ENCODE measurements around the gene KRT32. TPM values are rescaled to one million over a fixed set of nuclear protein-coding genes. Genes with fewer than 3 reads are reported as not detected.
A peak's percentile ranks its signal among the peaks of the same experiment; 100 is the strongest.

Gene KRT32
- total RNA-seq, 1 donor from 2014 or later, result 0.27 TPM

DNA sequence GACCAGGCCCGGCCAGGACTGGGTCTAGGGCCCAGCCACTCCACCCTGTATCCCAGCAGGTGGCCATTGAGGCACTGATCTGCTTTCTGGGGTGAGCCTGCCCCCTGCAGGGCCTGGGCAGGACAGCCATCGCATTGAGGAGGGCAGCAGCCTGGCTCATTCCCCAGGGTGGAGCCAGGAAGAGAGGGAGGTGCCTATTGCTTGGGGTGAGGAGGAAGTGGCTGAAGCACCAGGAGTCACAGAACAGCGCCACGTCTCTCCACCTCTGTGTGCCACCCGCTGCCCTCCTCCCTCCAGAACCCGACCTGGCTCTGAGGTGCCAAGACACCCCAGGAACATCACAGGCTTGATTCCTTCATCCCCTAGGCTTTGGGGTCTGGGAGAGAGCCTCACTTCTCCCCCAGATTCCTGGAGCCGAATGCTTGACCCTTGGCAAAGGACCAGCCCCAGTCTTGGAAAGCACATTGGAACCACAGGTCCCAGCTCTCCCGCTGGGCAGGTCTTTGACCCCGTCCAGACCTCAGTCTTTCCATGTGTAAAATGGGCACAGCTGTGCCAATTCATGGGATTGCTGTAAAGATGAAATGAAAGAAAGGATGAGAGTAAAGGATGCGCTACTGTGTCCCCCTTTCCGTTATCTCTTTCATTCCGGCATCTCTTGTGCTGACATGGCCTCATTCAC is 29.8 kb upstream of the KRT32 start:
- peak; percentile 90 for DNase-seq (ENCODE audit: low spot score)
- intact Hi-C loops (cut with DNase I), result loop anchor here (10.0 kb wide), 1 partner anchor 172 kb away; no protein-coding TSS in a partner anchor

DNA sequence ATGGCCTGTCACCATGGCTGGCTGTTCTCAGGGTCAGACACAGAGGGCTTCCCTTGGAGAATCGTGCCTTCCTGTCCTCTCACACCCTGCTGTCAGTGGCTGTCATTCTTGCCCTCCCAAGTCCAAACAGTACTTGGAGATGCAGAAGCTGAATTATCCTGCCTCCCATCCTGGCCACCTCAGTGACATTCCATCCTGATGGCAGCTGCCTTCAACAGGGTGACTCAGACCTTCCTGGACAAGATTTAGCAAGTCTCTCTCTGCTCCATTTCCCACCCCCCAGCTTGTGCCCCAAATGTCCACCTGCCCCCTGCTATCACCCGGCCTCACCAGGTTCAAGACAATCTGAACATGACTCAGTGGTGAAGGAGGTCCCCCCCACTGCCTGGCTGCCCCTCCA is 27.3 kb upstream of the KRT32 start:
- no peak for DNase-seq (ENCODE audit: low spot score)
- intact Hi-C loops (cut with DNase I), result loop anchor here (10.0 kb wide), 1 partner anchor 170 kb away; no protein-coding TSS in a partner anchor

DNA sequence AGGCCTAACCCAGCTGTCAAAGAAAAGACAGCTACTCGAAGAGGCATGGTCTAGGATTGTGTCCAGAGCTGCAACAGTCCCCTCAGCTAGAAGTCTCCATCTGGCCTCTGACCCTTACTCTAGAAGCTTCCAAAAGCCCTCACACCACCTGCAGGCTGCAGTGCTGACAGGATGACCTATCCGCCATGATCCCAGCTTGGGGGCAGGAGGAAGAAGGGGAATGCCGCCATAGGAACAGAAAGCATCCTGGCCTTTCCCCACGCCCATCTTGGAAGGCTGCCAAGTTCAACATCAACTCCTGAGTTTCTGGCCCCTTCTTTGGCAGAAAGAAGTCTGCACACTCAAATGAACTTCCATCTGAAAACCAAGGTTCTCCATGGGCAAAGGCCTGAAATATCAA is 25.6 kb upstream of the KRT32 start:
- intact Hi-C loops (cut with DNase I), result loop anchor here (10.0 kb wide), 1 partner anchor 168 kb away; no protein-coding TSS in a partner anchor
- DNase-seq (ENCODE audit: low spot score), result no peak

DNA sequence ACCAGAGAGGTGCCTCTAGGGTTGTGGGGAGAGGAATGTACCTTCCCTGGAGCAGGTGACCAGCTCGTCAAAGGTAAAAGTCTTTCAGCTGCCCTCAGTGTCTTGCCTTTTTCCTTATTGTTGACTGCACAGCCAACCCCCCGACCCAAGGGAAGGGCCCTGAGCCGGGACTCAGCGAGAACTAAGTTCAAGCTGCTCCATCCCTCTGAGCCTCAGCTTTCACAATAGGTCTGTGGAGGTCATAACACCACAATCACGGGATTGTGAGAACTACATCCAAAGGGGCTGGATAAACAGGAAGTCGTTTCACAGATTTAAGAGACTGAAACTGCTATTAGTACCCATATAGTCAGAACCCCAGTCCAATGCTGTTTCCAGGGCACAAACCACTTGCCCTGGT is 25.2 kb upstream of the KRT32 start:
- no peak for DNase-seq (ENCODE audit: low spot score)
- intact Hi-C loops (cut with DNase I), result loop anchor here (10.0 kb wide), 1 partner anchor 168 kb away; no protein-coding TSS in a partner anchor

DNA sequence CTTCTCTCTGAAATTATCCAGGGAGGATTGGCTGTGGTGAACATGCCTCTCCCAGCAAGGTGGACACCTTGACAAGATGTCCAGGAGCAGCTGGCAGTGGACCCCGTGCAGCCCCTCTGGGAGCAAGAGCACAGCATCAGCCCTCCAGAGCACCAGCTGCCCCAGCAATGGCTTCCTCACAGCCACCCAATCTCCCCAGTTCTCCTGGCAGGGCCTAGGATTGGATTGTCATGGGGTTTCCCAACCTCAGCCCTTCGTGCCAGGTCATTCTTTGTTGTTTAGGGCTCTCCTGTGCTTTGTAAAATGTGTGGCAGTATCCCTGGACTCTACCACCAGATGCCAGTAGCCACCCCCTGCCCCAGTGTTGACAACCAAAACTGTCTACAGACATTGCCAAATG is 24.3 kb upstream of the KRT32 start:
- no peak for DNase-seq (ENCODE audit: low spot score)
- intact Hi-C loops (cut with DNase I), result loop anchor here (10.0 kb wide), 1 partner anchor 167 kb away; no protein-coding TSS in a partner anchor

DNA sequence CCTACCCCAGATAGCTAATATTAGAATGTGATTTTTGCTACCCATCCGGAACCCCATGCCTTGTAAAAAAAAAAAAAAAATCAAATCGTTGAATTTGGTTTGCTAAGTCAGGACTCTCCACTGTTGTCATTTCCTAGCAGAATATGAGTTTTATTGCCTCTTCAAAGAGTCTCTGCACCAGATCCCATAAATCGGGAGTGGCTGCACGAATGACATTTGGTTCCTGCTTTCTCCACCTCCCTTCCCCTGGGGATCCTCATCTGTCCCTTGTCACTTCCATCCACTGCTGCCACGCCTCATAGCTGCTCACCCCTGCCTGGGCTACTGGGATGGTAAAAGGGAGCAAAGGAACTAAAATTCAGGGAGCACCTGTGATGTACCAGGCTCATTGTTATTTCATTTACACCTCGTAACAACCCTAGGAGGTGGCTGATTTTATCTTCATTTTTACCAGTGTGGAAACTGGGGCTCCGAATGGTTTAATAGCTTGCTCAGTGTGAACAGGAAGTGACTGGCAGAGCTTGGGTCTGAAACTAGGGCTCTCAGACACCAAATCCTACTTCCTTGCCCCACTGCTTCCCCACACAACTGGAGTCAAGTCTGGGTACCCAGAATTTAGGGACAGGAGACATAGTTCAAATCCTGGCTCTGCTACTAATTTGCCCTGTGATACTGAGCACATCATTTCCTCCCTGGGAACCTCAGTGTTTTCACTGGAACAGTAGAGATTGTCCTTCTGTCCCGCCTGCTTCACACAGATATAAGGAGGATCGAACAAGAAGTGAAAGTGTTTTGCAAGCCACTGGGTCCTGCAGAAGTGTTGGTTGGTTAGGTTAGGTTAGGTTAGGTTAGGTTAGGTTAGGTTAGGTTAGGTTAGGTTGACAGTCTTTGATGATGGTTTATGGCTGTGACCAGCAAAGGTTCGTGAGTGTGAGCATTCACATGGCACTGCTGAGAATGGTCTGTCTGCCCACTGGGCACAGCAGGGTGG is 23.1 kb upstream of the KRT32 start:
- no peak for DNase-seq (ENCODE audit: low spot score)
- intact Hi-C loops (cut with DNase I), result loop anchor here (10.0 kb wide), 1 partner anchor 165 kb away; no protein-coding TSS in a partner anchor

DNA sequence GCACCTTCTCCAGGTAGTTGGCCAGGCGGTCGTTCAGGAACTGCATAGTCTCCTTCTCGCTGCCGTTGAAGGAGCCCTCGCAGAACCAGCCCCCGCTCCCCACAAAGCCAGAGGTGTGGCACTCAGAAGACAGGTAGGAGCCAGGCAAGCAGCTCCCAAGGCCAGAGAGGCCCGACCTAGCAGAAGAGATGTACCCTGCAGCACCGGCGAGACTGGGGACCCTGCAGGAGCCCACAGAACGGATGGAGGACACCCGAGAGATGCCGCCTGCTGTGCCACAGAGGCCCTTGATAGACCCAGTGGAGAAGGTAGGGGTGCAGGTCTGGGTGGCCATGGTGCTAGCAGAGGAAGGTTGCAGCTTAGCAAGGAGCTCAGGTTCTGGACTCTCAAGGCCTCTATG is 22.3 kb upstream of the KRT32 start, which contains the start of gene KRT36:
Gene KRT36 (minus strand): TSS at position 380 of the 400 bp plus-strand sequence. CDS start 46 bp downstream, at position 334.
- no peak for DNase-seq (ENCODE audit: low spot score)
- intact Hi-C loops (cut with DNase I), result no loop called here

DNA sequence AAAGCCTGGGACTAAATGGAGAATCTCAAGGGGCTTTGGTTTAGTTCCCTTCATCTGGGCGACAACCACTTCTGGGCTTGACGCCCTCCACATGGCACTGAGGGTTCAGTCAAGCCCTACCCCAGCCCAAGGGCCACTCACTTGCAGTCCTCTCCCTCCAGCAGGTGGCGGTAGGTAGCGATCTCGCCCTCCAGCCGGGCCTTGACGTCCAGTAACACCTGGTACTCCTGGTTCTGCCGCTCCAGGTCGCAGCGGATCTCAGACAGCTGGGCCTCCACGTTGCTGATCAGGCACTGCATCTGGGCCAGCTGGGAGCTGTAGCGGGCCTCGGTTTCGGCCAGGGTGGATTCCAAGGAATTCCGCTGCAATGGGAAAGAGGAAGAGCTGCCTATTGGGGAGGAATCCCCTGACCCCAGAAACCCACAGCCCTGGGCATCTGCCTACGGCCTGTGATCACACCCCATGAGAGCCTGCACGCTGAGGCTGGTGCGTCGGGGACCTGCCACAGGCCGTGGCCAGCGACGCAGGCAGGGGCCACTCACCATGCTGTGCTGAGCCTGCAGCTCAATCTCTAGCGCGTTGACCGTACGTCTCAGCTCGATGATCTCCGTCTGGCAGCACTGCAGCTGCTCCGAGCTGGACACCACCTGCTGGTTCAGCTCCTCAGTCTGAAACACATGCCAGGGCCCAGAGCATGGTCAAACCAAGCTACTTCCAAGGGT is 19.8 kb upstream of the KRT32 start:
- intact Hi-C loops (cut with DNase I), result no loop called here
- peak; percentile 88 for DNase-seq (ENCODE audit: low spot score)

DNA sequence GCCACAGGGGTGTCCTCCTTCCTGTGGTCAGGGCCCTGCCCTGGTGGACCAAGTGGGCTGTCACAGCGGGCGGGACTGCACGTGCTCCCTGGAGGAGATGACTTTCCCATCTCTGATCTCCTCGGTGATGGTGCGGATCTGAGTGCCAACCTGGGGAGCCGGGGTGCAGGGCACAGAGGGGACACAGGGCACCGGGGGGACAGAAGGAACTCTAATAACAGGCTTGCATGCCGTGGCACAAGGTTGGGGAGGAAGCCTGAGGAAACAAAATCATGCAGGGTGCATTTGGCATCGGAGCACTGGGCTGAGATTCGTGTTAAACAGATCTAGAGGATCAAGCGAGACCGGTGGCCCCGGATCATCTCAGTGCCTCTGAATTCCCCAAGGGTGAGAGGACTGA is 19.1 kb upstream of the KRT32 start:
- DNase-seq (ENCODE audit: low spot score), result no peak
- intact Hi-C loops (cut with DNase I), result no loop called here

DNA sequence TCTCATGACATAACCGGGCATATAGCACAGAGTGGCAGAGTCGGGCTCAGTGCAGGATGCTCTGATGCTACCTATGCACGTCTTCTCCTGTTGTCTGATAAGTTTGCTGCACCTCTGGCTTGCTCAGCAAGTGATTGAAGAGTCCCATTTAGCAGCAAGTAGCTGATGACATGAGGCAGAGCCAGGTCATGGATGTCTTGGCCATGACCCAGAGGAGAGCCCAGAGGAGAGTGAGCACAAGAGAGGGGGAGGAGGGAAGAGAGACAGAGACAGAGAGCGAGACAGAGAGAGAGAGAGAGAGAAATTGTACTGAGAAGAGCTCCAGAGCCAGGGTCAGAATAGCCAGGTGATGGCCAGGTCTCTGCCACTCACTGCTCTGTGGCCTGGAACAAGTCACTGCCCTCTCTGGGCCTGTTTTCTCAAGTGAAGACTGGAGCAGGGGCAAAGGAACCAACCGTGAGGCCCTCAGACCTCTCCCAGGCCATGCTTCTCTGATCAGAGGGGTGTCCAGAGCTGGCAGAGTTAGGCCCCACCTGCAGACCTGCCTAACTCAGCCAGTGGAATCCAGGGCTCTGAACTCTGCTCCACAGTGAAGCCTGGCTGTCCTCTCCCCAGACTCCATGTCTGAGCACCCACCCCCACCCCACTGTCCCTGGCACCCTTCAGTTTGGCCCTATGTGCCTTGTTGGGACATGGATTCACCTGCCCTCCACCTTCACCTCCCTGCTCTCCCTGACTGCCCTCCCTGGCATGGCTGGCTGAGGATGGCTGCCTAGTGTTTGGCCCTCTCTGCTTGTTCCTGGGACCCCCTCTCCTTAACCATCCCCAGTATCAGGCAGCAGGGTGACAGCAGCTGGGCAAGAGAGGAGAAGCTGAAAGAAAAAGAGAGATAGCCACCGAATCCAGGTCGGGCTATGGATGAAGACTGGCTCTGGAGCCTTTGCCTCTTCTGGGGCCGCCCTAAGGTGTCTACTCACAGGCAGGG is 18.0 kb upstream of the KRT32 start:
- intact Hi-C loops (cut with DNase I), result no loop called here
- DNase-seq (ENCODE audit: low spot score), result no peak

DNA sequence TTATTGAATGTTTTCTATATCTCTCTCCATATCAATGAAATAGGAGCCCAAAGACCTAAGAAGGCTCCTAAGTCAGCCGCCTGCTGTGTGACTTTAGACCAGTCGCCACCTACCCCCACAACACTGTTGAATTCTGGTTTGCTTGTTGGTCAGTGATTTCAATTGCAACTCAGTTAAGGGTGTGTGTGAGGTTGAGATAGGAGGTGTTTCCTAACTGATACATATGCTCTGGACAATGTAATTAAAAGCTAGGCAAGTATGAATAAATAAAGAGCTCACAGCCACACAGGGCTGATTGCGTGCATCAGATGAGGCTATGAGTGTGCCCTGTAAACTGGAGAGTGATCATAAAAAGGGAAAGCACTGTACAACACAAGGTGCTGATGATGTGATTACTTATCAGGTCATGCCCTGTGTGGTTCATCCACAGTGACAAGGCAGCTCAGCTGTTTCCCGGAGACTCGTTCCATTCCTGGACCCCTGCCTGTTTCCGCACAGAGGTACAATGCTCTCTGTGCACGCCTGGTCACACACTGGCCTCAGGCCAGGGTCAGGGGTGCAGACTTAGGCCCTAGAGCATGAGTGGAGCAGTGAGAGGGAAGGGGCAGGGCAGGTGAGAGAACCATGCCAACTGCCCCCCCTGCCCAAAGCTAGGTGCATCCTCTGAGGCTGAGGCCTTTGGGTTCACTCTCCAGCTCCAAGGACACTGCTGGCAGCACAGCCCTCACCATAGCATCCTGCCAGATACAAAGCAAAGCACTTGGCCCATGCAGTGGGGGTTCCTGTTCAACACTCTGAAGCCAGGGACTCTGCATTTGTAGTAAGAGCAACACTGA is 17.0 kb upstream of the KRT32 start:
- DNase-seq (ENCODE audit: low spot score), result no peak

DNA sequence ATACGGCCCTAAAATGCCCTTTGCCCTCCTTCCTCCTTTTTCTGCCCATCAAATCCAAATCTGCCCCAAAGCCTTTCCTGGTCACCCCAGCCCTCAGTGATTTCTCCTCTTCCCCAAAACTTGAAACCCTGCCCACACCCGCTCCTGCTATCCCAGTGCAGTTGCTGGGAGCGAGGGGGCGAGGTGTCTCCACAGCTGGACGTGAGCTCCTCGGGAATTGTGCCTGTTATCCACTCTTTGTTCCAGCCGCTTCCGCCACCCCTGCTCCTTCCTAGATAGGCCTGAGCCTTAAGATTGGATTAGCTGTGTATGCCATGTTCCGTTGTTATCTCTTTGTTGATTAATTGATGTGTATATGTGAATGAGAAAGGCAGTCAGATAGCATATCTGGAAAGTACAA is 16.3 kb upstream of the KRT32 start:
- DNase-seq (ENCODE audit: low spot score), result no peak

More for the DNA sequence above, 17.0 kb upstream of the KRT32 start:
- intact Hi-C loops (cut with DNase I), result no loop called here

DNA sequence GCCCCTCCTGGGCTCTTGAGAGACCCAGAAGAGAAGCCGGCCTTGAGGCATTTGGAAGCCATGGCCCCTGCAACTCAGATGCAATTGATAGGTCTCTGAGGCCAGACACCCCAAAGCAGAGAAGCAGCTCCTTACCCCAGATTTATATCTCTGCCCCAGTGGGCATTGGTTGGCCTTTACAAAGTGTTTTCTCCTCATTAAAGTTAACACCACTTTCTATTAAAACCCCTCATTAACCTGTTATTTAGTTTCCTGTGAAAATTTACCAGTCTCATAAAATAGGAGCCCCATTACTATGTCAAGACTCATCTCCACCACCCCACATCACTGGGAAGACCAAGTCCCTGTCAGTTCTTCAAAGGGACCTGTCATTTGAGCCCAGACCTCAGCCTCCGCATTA is 13.8 kb upstream of the KRT32 start, which contains the start of gene KRT35:
Gene KRT35 (minus strand): TSS at position 116 of the 400 bp plus-strand sequence. CDS start 54 bp downstream, at position 62.
- intact Hi-C loops (cut with DNase I), result no loop called here

More for the DNA sequence above, 16.3 kb upstream of the KRT32 start:
- intact Hi-C loops (cut with DNase I), result no loop called here

DNA sequence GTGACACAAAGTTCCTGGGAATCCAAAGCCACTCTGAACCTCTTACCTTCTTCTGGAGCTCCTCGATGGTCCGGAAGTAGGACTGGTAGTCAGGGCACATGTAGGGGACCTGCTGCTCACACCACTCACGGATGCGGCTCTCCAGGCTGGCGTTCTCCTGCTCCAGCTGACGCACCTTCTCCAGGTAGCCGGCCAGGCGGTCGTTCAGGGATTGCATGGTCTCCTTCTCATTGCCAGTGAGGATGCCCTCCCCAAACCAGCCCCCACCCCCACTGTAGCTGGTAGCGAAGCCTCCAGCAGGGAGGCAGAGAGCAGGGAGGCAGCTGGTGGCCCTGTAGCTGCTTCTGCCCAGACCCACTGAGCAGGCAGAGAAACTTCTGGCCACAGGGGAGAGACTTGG is 13.4 kb upstream of the KRT32 start:
- intact Hi-C loops (cut with DNase I), result no loop called here
- DNase-seq (ENCODE audit: low spot score), result no peak

More for the DNA sequence above, 13.8 kb upstream of the KRT32 start, which contains the start of gene KRT35:
- DNase-seq (ENCODE audit: low spot score), result no peak

DNA sequence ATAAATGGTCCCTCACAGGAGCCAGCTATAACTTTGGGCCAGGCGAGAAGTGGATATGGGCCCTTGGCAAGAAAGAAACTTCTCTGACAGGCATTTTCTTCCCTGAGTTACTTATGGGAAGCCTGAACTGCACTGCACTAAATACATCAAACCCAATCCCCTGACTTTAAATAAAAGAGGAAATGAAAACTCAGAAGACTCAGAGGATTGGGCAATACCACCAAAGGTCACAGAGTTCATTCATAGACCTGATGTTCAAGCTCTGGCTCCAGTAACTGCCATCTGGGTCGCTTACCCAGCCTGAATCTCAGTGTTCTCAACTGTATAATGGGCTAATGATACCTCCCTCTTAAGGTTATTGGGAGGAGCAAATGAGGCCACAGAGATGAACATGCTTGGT is 12.9 kb upstream of the KRT32 start:
- intact Hi-C loops (cut with DNase I), result no loop called here
- no peak for DNase-seq (ENCODE audit: low spot score)

DNA sequence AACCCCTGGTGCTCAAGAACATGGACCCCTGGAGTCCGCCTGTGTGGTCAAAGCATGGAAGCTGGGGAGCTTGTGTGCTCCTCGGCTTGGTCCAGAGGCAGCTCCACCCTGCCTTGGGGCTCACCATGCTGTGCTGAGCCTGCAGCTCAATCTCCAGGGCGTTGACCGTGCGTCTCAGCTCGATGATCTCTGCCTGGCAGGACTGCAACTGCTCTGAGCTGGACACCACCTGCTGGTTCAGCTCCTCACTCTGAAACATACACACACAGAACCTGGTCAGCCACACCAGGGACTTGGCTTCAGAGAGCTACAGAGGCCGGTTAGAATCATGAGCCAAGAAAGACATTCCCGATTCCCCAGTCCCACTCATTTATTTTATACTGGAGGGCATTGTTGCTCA is 11.1 kb upstream of the KRT32 start:
- intact Hi-C loops (cut with DNase I), result no loop called here
- DNase-seq (ENCODE audit: low spot score), result no peak

Data from cardiac septum (tissue), 1 donor.